Thoracic aorta (tissue), 2 donors: ENCODE data around the gene FHL3. TPM values are rescaled to one million over a fixed set of nuclear protein-coding genes. Genes with fewer than 3 reads are reported as not detected.
"Not testable (repeated sequence)": the region's sequence is repeated elsewhere in the genome, so short reads cannot be mapped to it uniquely, and the experiment has no call there.

Experiments
- ATAC-seq: fragments of 150-250 bp; one replicate; pipeline ENCODE4 v1.8.0; 2017; ENCODE audit warnings: low read depth; ENCODE audit not compliant: insufficient number of reproducible peaks, low FRiP score
- DNase-seq: peaks from one replicate; pipeline ENCODE4 v3.0.0-alpha.2; 2020; ENCODE audit warnings: low spot score
- H3K27ac ChIP-seq, 2 donors: fragments of 200-600 bp; sonication (generic); 1 replicate in 1 of 2; 2 replicates in 1 of 2; pipeline ENCODE4 v1.5.1; 2016; ENCODE audit warnings: mild to moderate bottlenecking in 2 of 2, moderate library complexity in 2 of 2
- H3K27me3 ChIP-seq: fragments of 200-600 bp; sonication (generic); replicated peaks from 2 replicates; pipeline ENCODE4 v1.6.0; 2016; ENCODE audit warnings: mild to moderate bottlenecking; ENCODE audit not compliant: insufficient read depth
- H3K36me3 ChIP-seq: fragments of 200-600 bp; sonication (generic); one replicate; pipeline ENCODE4 v1.5.1; 2016
- H3K4me1 ChIP-seq, 2 donors: fragments of 200-600 bp; sonication (generic); 1 replicate in 1 of 2; 2 replicates in 1 of 2; pipeline versions ENCODE4 v1.5.1 to v1.6.0; 2016; ENCODE audit warnings: low read depth in 2 of 2, mild to moderate bottlenecking in 1 of 2; ENCODE audit not compliant: control insufficient read depth in 1 of 2
- H3K4me3 ChIP-seq: fragments of 200-600 bp; sonication (generic); 2 replicates; pipeline ENCODE4 v1.5.1; 2016; ENCODE audit warnings: mild to moderate bottlenecking
- H3K9me3 ChIP-seq: fragments of 200-600 bp; sonication (generic); 2 replicates; pipeline ENCODE4 v1.5.1; 2016
- CTCF ChIP-seq: fragments of 200-600 bp; sonication (generic); IDR thresholded peaks from one replicate; pipeline ENCODE4 v1.5.1; 2019; ENCODE audit warnings: antibody characterized with exemption
- total RNA-seq, 2 donors: library from RNA; depleted of rRNA; stranded (reverse); fragments of >200 nt; gene quantifications; one replicate each; pipeline versions ENCODE4 v1.1.0 to v1.2.3, GENCODE V29; 2016

FHL3 gene
- total RNA-seq, 2 donors from 2014 or later: 57.0 to 90.7 TPM

DNA sequence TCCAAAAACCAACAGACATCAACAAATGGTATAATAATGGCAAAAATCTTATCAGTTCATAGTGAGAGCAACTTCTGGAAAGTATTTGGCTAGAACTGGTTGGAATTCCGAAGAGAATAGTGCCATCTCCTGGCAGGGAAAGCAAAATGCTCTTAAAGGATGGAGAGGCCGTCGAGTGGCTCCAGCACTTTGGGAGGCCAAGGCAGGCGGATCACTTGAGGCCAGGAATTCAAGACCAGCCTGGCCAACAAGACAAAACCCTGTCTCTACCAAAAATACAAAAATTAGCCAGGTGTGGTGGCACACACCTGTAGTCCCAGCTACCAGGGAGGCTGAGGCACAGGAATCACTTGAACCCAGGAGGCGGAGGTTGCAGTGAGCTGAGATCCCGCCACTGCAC is 30.2 kb downstream of the FHL3 start:
- peaks cover 54% of the 10 kb centered on the region for H3K36me3 ChIP-seq
- not testable (repeated sequence) for ATAC-seq
- peak; percentile 45 for TF ChIP-seq CTCF

DNA sequence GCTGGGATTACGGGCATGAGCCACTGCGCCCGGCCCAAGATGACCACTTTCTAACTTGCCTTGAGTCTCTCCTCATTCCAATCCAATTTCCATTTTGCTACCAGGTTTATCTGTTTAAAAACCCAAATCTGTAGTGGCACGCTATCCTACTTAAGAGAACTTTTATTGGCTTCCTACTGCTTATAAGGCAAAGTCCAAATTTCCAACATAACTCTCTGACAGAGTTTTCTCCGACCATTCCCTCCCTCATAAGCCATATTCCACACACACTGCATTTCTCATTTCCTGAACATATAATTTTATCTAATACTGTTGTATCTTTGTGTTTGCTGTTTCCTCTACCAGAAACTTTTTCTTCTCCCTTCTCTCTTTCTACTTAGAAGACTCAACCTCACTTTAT is 30.7 kb downstream of the FHL3 start:
- no peak for ATAC-seq
- no peak for DNase-seq
- Histone ChIP-seq H3K27ac (peak overlapping the region in 1 of 2 donors; percentile 17), H3K27me3 (no peaks in the 10 kb centered on the region), H3K36me3 (peaks cover 50% of the 10 kb centered on the region), H3K4me1 (no peaks in the 10 kb centered on the region), H3K9me3 (no peaks in the 10 kb centered on the region), H3K4me3 (no peak overlapping the region)
- TF ChIP-seq CTCF: no peak

More for the DNA sequence above, 30.2 kb downstream of the FHL3 start:
- DNase-seq, H3K4me3 ChIP-seq, H3K27ac ChIP-seq, H3K27me3 ChIP-seq, H3K4me1 ChIP-seq, H3K9me3 ChIP-seq: not testable (repeated sequence)

DNA sequence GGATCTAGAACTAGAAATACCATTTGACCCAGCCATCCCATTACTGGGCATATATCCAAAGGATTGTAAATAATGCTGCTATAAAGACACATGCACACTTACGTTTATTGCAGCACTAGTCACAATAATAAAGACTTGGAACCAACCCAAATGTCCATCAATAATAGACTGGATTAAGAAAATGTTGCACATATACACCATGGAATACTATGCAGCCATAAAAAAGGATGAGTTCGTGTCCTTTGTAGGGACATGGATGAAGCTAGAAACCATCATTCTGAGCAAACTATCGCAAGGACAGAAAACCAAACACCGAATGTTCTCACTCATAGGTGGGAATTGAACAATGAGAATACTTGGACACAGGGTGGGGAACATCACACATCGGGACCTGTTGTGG is 31.6 kb downstream of the FHL3 start:
- ATAC-seq, H3K27ac ChIP-seq, H3K27me3 ChIP-seq, DNase-seq, H3K9me3 ChIP-seq, H3K4me1 ChIP-seq, H3K4me3 ChIP-seq: not testable (repeated sequence)
- H3K36me3 ChIP-seq: peaks cover 49% of the 10 kb centered on the region

- H3K36me3 ChIP-seq: peaks cover 46% of the 10 kb centered on the region
- ATAC-seq: no peak
Observed at GRCh38 chr1:37965301-37965700, 40.0 kb downstream of the FHL3 start.

GRCh38 chr1:37964106-37964505 is 41.2 kb downstream of the FHL3 start:
- not testable (repeated sequence) for H3K27me3 ChIP-seq, H3K27ac ChIP-seq, ATAC-seq, H3K9me3 ChIP-seq, H3K4me1 ChIP-seq, H3K4me3 ChIP-seq, DNase-seq
- peaks cover 49% of the 10 kb centered on the region for H3K36me3 ChIP-seq

More at GRCh38 chr1:37965301-37965700, 40.0 kb downstream of the FHL3 start:
- DNase-seq: no peak
- Histone ChIP-seq H3K27ac (no peak overlapping the region), H3K9me3 (no peaks in the 10 kb centered on the region), H3K4me1 (no peaks in the 10 kb centered on the region), H3K4me3 (no peak overlapping the region), H3K27me3 (no peaks in the 10 kb centered on the region)
- TF ChIP-seq CTCF: no peak

- no peaks in the 10 kb centered on the region for H3K9me3 ChIP-seq
- no peak overlapping the region for H3K4me3 ChIP-seq
- no peaks in the 10 kb centered on the region for H3K4me1 ChIP-seq
- TF ChIP-seq CTCF: no peak
- no peak for ATAC-seq
- peaks cover 40% of the 10 kb centered on the region for H3K36me3 ChIP-seq
- H3K27ac ChIP-seq: no peak overlapping the region
- no peak for DNase-seq
- no peaks in the 10 kb centered on the region for H3K27me3 ChIP-seq
Observed at GRCh38 chr1:37958690-37959089, 46.6 kb downstream of the FHL3 start.
